Parathyroid adenoma (tissue), 2 donors: ENCODE data around the gene INCENP.

Source experiments
- H2AFZ ChIP-seq: fragments of 300-600 bp; sonication (generic); one replicate; pipeline ENCODE4 v1.7.0; 2017; ENCODE audit warnings: antibody characterized with exemption, mild to moderate bottlenecking
- H3K27ac ChIP-seq: fragments of 300-600 bp; sonication (generic); one replicate; pipeline ENCODE4 v1.7.0; 2017
- H3K27me3 ChIP-seq: fragments of 300-600 bp; sonication (generic); one replicate; pipeline ENCODE4 v1.7.0; 2017; ENCODE audit warnings: low read length; ENCODE audit not compliant: control insufficient read depth, insufficient read depth
- H3K36me3 ChIP-seq: fragments of 300-600 bp; sonication (generic); one replicate; pipeline ENCODE4 v1.7.0; 2017; ENCODE audit warnings: low read length; ENCODE audit not compliant: control insufficient read depth, insufficient read depth
- H3K4me1 ChIP-seq: fragments of 300-600 bp; sonication (generic); one replicate; pipeline ENCODE4 v1.7.0; 2017; ENCODE audit warnings: control low read depth
- H3K4me2 ChIP-seq: fragments of 300-600 bp; sonication (generic); one replicate; pipeline ENCODE4 v1.7.0; 2017; ENCODE audit warnings: low read length
- H3K4me3 ChIP-seq: fragments of 300-600 bp; sonication (generic); one replicate; pipeline ENCODE4 v1.7.0; 2017; ENCODE audit warnings: low read depth, low read length
- H3K79me2 ChIP-seq: fragments of 300-600 bp; sonication (generic); one replicate; pipeline ENCODE4 v1.7.0; 2017; ENCODE audit warnings: control low read depth
- H3K9ac ChIP-seq: fragments of 300-600 bp; sonication (generic); one replicate; pipeline ENCODE4 v1.7.0; 2017; ENCODE audit warnings: mild to moderate bottlenecking
- H3K9me3 ChIP-seq: fragments of 300-600 bp; sonication (generic); one replicate; pipeline ENCODE4 v1.7.0; 2017; ENCODE audit warnings: low read length; ENCODE audit not compliant: control insufficient read depth
- CTCF ChIP-seq: fragments of 300-600 bp; sonication (generic); IDR thresholded peaks from one replicate; pipeline ENCODE4 v1.7.0; 2017; ENCODE audit warnings: antibody characterized with exemption, mild to moderate bottlenecking
- donor health status: primary hyperparathyroidism.

Gene INCENP

GRCh38 chr11:62120431-62120830 is 3.4 kb upstream of the INCENP start:
- no peak for TF ChIP-seq CTCF
- H3K4me2 ChIP-seq, result no peak overlapping the region
- H3K79me2 ChIP-seq, result peaks cover 3% of the 10 kb centered on the region
- H3K4me3 ChIP-seq, result no peak overlapping the region
- H2AFZ ChIP-seq, result no peak overlapping the region
- no peaks in the 10 kb centered on the region for H3K9me3 ChIP-seq
- peaks cover 3% of the 10 kb centered on the region for H3K4me1 ChIP-seq
- no peak overlapping the region for H3K27ac ChIP-seq
- H3K36me3 ChIP-seq, result no peaks in the 10 kb centered on the region
- no peak overlapping the region for H3K9ac ChIP-seq
- no peaks in the 10 kb centered on the region for H3K27me3 ChIP-seq

GRCh38 chr11:62122076-62122475 is 1.7 kb upstream of the INCENP start:
- Histone ChIP-seq H3K4me1 (peaks cover 3% of the 10 kb centered on the region), H3K27ac (no peak overlapping the region), H2AFZ (no peak overlapping the region), H3K9ac (no peak overlapping the region), H3K4me3 (no peak overlapping the region), H3K4me2 (no peak overlapping the region), H3K36me3 (no peaks in the 10 kb centered on the region), H3K27me3 (no peaks in the 10 kb centered on the region), H3K9me3 (no peaks in the 10 kb centered on the region), H3K79me2 (peaks cover 6% of the 10 kb centered on the region)
- no peak for TF ChIP-seq CTCF

- Histone ChIP-seq H3K79me2 (peaks cover 9% of the 10 kb centered on the region), H3K27ac (no peak overlapping the region), H2AFZ (peak overlapping the region; percentile 87), H3K4me3 (peak overlapping the region; percentile 86), H3K27me3 (no peaks in the 10 kb centered on the region), H3K36me3 (no peaks in the 10 kb centered on the region), H3K4me1 (peaks cover 3% of the 10 kb centered on the region), H3K9ac (peak overlapping the region; percentile 21), H3K9me3 (no peaks in the 10 kb centered on the region), H3K4me2 (peak overlapping the region; percentile 77)
- no peak for TF ChIP-seq CTCF
These were observed 639 bp downstream of the INCENP start for GRCh38 chr11:62124186-62125113.

- Histone ChIP-seq H3K9me3 (no peaks in the 10 kb centered on the region), H3K4me3 (no peak overlapping the region), H3K4me1 (peaks cover 3% of the 10 kb centered on the region), H3K27ac (no peak overlapping the region), H3K27me3 (no peaks in the 10 kb centered on the region), H3K79me2 (peaks cover 9% of the 10 kb centered on the region), H3K9ac (no peak overlapping the region), H2AFZ (no peak overlapping the region), H3K4me2 (no peak overlapping the region), H3K36me3 (no peaks in the 10 kb centered on the region)
- TF ChIP-seq CTCF, result no peak
These were observed 1.5 kb downstream of the INCENP start for GRCh38 chr11:62125316-62125715.

GRCh38 chr11:62125881-62126280 is 2.1 kb downstream of the INCENP start:
- no peak overlapping the region for H3K4me3 ChIP-seq
- H3K4me2 ChIP-seq, result no peak overlapping the region
- H3K79me2 ChIP-seq, result peaks cover 9% of the 10 kb centered on the region
- TF ChIP-seq CTCF, result no peak
- H3K9ac ChIP-seq, result no peak overlapping the region
- no peak overlapping the region for H2AFZ ChIP-seq
- H3K27ac ChIP-seq, result no peak overlapping the region
- H3K36me3 ChIP-seq, result no peaks in the 10 kb centered on the region
- H3K4me1 ChIP-seq, result peaks cover 3% of the 10 kb centered on the region
- no peaks in the 10 kb centered on the region for H3K9me3 ChIP-seq
- no peaks in the 10 kb centered on the region for H3K27me3 ChIP-seq
